GM19455 (cell line): ENCODE measurements around the gene TJP3.

ENCODE experiments used
- ATAC-seq: cut with Tn5 transposase; IDR thresholded peaks from one replicate; pipeline ENCODE4 v1.9.1; 2021; ENCODE audit not compliant: unreplicated experiment

Gene TJP3

GRCh38 chr19:3783660-3784584 lies 75.7 kb downstream of the TJP3 start:
- ATAC-seq, result no peak

DNA sequence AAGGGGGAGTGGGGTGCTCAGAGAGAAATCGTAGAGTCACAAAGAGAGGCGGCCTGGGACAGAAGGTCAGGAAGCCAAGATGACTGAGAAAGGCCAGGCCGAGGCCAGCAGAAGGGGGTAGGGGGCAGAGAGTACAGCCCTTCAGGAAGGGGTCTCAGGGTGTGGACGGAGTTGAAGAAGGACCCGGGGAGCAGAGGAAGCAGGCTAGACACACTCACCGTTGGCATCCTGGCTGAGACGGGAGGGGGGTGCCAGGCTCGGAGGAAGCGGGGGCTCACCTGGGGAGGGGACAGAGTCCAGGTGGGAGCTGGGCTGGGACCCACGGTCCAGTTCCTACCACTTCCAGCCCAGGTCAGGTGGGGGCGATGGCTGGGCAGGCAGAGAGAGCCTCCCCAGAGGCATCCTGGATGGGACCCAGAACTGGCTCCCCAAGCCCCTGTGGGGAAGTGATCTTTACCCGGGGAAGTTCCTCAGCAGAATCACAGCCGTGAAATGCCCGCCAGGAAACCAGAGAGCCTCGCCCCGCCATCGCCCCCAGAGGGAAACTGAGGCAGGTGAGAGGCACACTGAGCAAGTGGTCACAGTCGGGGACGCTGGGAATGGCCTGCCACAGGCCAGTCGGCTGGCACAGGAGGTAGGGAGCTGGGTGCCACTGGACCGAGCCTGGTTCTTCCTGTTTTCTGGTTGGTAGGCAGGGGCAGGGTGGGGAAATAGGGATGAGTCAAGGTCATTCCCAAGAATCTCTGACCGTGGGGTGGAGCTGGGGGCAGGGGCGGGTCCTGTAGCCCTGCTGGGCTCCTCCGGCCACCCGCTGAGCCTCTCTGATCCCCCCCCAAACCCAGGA lies 76.6 kb downstream of the TJP3 start:
- ATAC-seq, result no peak

DNA sequence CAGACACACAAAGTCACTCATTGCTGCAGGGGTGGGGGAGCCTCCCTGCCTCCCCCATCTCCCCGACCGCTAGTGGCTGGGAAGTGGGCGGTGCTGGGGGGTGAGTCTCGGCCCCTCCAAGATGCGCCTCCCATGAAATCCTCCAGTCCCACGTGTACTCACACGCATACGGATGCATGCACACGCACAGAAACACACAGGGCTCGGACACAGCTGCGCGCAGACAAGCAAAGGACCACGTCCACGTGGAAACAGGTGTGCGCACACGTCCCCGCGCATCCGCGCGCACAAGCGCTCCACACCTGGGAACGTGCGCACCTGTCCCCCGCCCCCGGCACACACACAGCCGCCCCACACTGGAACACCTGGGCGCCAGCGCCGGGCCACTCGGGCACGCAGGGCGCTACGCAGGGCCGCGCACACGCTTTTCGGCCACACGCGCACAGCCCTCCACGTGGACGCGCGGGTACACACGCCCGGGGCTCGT lies 77.3 kb downstream of the TJP3 start:
- ATAC-seq, result no peak

- ATAC-seq, result no peak
Observed at GRCh38 chr19:3785938-3786824, 78.0 kb downstream of the TJP3 start, which contains the start of gene MATK. MATK (minus strand) TSS chr19:3786381; CDS start chr19:3785135, 1,246 bp downstream.

GRCh38 chr19:3788996-3789778 lies 81.0 kb downstream of the TJP3 start:
- no peak for ATAC-seq

- ATAC-seq, result no peak
Observed at GRCh38 chr19:3790209-3790734, 82.1 kb downstream of the TJP3 start.

- no peak for ATAC-seq
Observed at GRCh38 chr19:3790941-3791340, 82.8 kb downstream of the TJP3 start.

DNA sequence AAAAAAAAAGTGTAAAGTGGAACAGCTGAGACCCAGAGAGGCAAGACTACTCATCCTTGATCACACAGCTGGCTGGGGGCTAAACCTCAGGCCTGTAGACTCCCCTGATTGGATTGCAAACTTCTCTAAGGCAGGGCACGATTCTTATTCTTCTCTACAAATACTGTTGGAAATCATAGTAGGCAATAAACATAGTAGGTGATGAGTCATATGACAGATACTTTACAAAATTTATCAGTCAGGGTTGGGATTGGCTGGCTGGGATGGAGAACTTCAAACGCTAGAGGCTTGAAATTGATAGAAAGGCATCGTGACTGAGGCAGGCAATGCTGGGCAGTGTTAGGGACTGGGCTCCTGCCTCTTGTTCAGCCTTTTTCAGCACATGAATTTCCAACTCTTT lies 83.9 kb downstream of the TJP3 start:
- ATAC-seq, result no peak

DNA sequence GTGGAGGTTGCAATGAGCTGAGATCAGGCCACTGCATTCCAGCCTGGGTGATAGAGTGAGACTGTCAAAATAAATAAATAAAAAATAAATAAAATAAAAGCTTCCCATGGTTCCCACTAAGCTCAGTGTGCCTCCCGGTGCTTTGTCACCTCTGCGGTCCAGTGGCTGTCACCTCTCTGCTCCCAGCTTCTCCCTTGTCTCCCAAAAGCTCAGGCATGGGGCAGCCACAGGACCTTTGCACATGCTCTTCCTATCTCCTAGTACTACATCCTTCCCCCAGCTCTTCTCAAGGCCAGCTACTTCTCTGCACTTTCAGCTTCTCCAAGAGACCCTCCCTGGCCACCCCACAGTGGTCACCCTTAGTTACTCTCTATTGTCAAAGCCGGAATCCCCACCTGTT lies 85.6 kb downstream of the TJP3 start:
- ATAC-seq, result no peak

- no peak for ATAC-seq
Observed at GRCh38 chr19:3796358-3796757, 88.2 kb downstream of the TJP3 start.

GRCh38 chr19:3798137-3798536 lies 90.0 kb downstream of the TJP3 start:
- ATAC-seq, result no peak
